H1 (cell line): ENCODE results near the gene DIP2C. TPM values are rescaled to one million over a fixed set of nuclear protein-coding genes. Genes with fewer than 3 reads are reported as not detected.

Experiments used
- CTCF ChIA-PET: fragments of 300-600 bp; sonication (Branson Sonifier 250); formaldehyde crosslinking; loops from one replicate; lab custom pipeline; 2021; ENCODE audit not compliant: partially characterized antibody; lab: Charles Lee
- POLR2A ChIA-PET: fragments of 300-600 bp; sonication (Branson Sonifier 250); formaldehyde crosslinking; loops from one replicate; lab custom pipeline; 2021; ENCODE audit warnings: inconsistent platforms; ENCODE audit not compliant: partially characterized antibody; lab: Charles Lee
- DNase-seq, 2 experiments: peaks; one replicate each; pipeline versions ENCODE4 v3.0.0 to v3.0.0-alpha.2; 2010 to 2022; ENCODE audit warnings: low spot score in 2 of 2, low read depth in 1 of 2, mixed read lengths in 1 of 2
- FAIRE-seq: peaks from 2 replicates; lab custom pipeline; 2011; peaks lifted over from hg19 to GRCh38; lab: Jason Lieb, UNC
- H2AFZ ChIP-seq: 2 replicates; pipeline ENCODE4 v1.8.1; 2012; ENCODE audit warnings: low read length, inconsistent platforms
- H2AK5ac ChIP-seq: 2 replicates; pipeline ENCODE4 v1.6.1; 2013; ENCODE audit warnings: low read depth, low read length
- H2BK120ac ChIP-seq: replicated peaks from 2 replicates; pipeline ENCODE3; 2013; ENCODE audit warnings: low read depth, low read length, inconsistent platforms
- H2BK12ac ChIP-seq: 2 replicates; pipeline ENCODE4 v1.6.1; 2013; ENCODE audit warnings: low read depth, low read length
- H2BK15ac ChIP-seq: 2 replicates; pipeline ENCODE4 v1.6.1; 2013; ENCODE audit warnings: low read length
- H2BK20ac ChIP-seq: 2 replicates; pipeline ENCODE4 v1.6.1; 2013; ENCODE audit warnings: low read length
- H2BK5ac ChIP-seq: 2 replicates; pipeline ENCODE4 v1.6.1; 2013; ENCODE audit warnings: low read depth, low read length
- H3K14ac ChIP-seq: 2 replicates; pipeline ENCODE4 v1.6.1; 2013; ENCODE audit warnings: inconsistent platforms; ENCODE audit not compliant: insufficient read length
- H3K18ac ChIP-seq: 2 replicates; pipeline ENCODE4 v1.6.1; 2013; ENCODE audit warnings: low read length; ENCODE audit errors: extremely low read depth
- H3K23ac ChIP-seq: 2 replicates; pipeline ENCODE4 v1.6.1; 2013; ENCODE audit warnings: inconsistent platforms; ENCODE audit not compliant: insufficient read length
- H3K23me2 ChIP-seq: 2 replicates; pipeline ENCODE4 v1.6.1; 2013; ENCODE audit warnings: low read depth, low read length
- H3K27ac ChIP-seq: 2 replicates; pipeline ENCODE4 v1.6.1; 2011; ENCODE audit warnings: low read depth, low read length, inconsistent platforms
- H3K27me3 ChIP-seq, 4 experiments: replicated peaks in 1 of 4; 1 replicate in 1 of 4; 2 replicates in 3 of 4; pipeline versions ENCODE4 v1.6.1 to v1.8.1; 2011 to 2013; ENCODE audit warnings: low read length in 3 of 4, mild to moderate bottlenecking in 3 of 4, inconsistent platforms in 2 of 4, mixed read lengths in 2 of 4, moderate library complexity in 1 of 4; ENCODE audit not compliant: control insufficient read depth in 3 of 4, insufficient read depth in 3 of 4; ENCODE audit errors: extremely low read depth in 1 of 4
- H3K36me3 ChIP-seq, 4 experiments: 2 replicates each; pipeline versions ENCODE4 v1.6.1 to v1.8.1; 2011 to 2013; ENCODE audit warnings: mild to moderate bottlenecking in 4 of 4, low read length in 3 of 4, moderate library complexity in 2 of 4, control low read depth in 1 of 4, inconsistent platforms in 1 of 4; ENCODE audit not compliant: insufficient read depth in 4 of 4, control insufficient read depth in 2 of 4
- H3K4ac ChIP-seq: replicated peaks from 2 replicates; pipeline ENCODE3; 2013; ENCODE audit warnings: low read length, low read depth, mixed read lengths, inconsistent platforms; ENCODE audit not compliant: insufficient read length
- H3K4me1 ChIP-seq, 4 experiments: replicated peaks in 1 of 4; 1 replicate in 1 of 4; 2 replicates in 3 of 4; pipeline versions ENCODE4 v1.6.1 to v1.8.1; 2011 to 2013; ENCODE audit warnings: low read length in 3 of 4, inconsistent platforms in 2 of 4, mixed read lengths in 1 of 4; ENCODE audit not compliant: insufficient read depth in 4 of 4, control insufficient read depth in 3 of 4
- H3K4me2 ChIP-seq, 2 experiments: 2 replicates each; pipeline versions ENCODE4 v1.6.1 to v1.8.1; 2011 to 2013; ENCODE audit warnings: low read depth in 2 of 2, low read length in 2 of 2, control low read depth in 1 of 2, inconsistent platforms in 1 of 2, mild to moderate bottlenecking in 1 of 2; ENCODE audit not compliant: insufficient read depth in 1 of 2
- H3K4me3 ChIP-seq, 4 experiments: fragments of 200-600, 300-600 bp in 1 of 4; sonication (generic), shearing (Covaris generic), sonication (Bioruptor Twin) in 1 of 4; 2 replicates each; pipeline versions ENCODE4 v1.5.1 to v1.8.1; 2011 to 2016; ENCODE audit warnings: low read length in 4 of 4, low read depth in 3 of 4, control low read depth in 2 of 4, inconsistent platforms in 2 of 4, mild to moderate bottlenecking in 2 of 4, mixed read lengths in 1 of 4, moderate library complexity in 1 of 4; ENCODE audit not compliant: insufficient read depth in 2 of 4; ENCODE audit errors: extremely low read depth in 1 of 4
- H3K56ac ChIP-seq: replicated peaks from 2 replicates; pipeline ENCODE3; 2013; ENCODE audit warnings: low read depth, mild to moderate bottlenecking, mixed read lengths, low read length, inconsistent platforms; ENCODE audit not compliant: insufficient read length
- H3K79me1 ChIP-seq: 2 replicates; pipeline ENCODE4 v1.6.1; 2013; ENCODE audit warnings: low read depth, low read length, control low read depth
- H3K79me2 ChIP-seq, 2 experiments: 2 replicates each; pipeline versions ENCODE4 v1.6.1 to v1.8.1; 2012 to 2013; ENCODE audit warnings: low read length in 2 of 2, mild to moderate bottlenecking in 2 of 2, inconsistent platforms in 1 of 2; ENCODE audit not compliant: insufficient read depth in 2 of 2, control insufficient read depth in 1 of 2
- H3K9ac ChIP-seq, 4 experiments: replicated peaks in 1 of 4; 1 replicate in 1 of 4; 2 replicates in 3 of 4; pipeline versions ENCODE4 v1.6.1 to v1.8.1; 2011 to 2013; ENCODE audit warnings: low read depth in 3 of 4, low read length in 3 of 4, control low read depth in 2 of 4, mild to moderate bottlenecking in 2 of 4, moderate library complexity in 2 of 4, inconsistent platforms in 1 of 4; ENCODE audit errors: extremely low read depth in 1 of 4
- H3K9me3 ChIP-seq, 2 experiments: 2 replicates each; pipeline versions ENCODE4 v1.6.1 to v1.8.1; 2012 to 2013; ENCODE audit warnings: mild to moderate bottlenecking in 2 of 2, moderate library complexity in 2 of 2, control low read depth in 1 of 2, inconsistent platforms in 1 of 2, low read depth in 1 of 2, low read length in 1 of 2, mixed read lengths in 1 of 2; ENCODE audit not compliant: insufficient read depth in 2 of 2
- H4K20me1 ChIP-seq, 2 experiments: replicated peaks in 1 of 2; 2 replicates each; pipeline versions ENCODE3 to v1.8.1; 2011 to 2013; ENCODE audit warnings: inconsistent platforms in 2 of 2, low read length in 2 of 2, mild to moderate bottlenecking in 1 of 2; ENCODE audit not compliant: insufficient read depth in 2 of 2, control insufficient read depth in 1 of 2
- H4K5ac ChIP-seq: 2 replicates; pipeline ENCODE4 v1.6.1; 2013; ENCODE audit warnings: low read length, low read depth, mixed read lengths, inconsistent platforms; ENCODE audit not compliant: insufficient read length
- H4K8ac ChIP-seq: 2 replicates; pipeline ENCODE4 v1.8.0; 2013; ENCODE audit warnings: mild to moderate bottlenecking, moderate library complexity, low read length, inconsistent platforms; ENCODE audit not compliant: insufficient read depth; ENCODE audit errors: extremely low read depth
- H4K91ac ChIP-seq: replicated peaks from 2 replicates; pipeline ENCODE3; 2013; ENCODE audit warnings: low read length, mixed read lengths, inconsistent platforms; ENCODE audit not compliant: insufficient read length
- KDM4A ChIP-seq: IDR thresholded peaks from one replicate; pipeline ENCODE4 v1.7.1; 2012; ENCODE audit warnings: low read depth, mild to moderate bottlenecking, moderate library complexity, low read length, inconsistent platforms; ENCODE audit not compliant: severe bottlenecking
- POU5F1 ChIP-seq: IDR thresholded peaks from 2 replicates; pipeline ENCODE4 v1.6.1; 2011; ENCODE audit warnings: low read depth, mild to moderate bottlenecking, low read length, moderate library complexity
- WGBS, 2 experiments: shearing (Covaris generic) in 1 of 2; methylation state at CpG; one replicate each; pipeline versions ENCODE4 v1.1.6 to v1.1.7; 2013 to 2015; ENCODE audit warnings: low lambda C conversion rate in 2 of 2, mixed read lengths in 2 of 2, inconsistent platforms in 1 of 2, low coverage in 1 of 2, missing lambda C conversion rate in 1 of 2; ENCODE audit not compliant: insufficient replicate concordance in 2 of 2, insufficient coverage in 1 of 2, insufficient read length in 1 of 2; ENCODE audit errors: extremely low coverage in 1 of 2, missing lambda C conversion rate in 1 of 2; 5-methylcytosine and 5-hydroxymethylcytosine counted together
- polyA plus RNA-seq, 7 experiments: library from polyadenylated mRNA; depleted of rRNA in 3 of 7; stranded (reverse) in 5 of 7; unstranded in 2 of 7; fragments of >200 nt in 5 of 7; fragments of 200-250 nt in 2 of 7; gene quantifications; 1 replicate in 5 of 7; 2 replicates in 1 of 7; 4 replicates in 1 of 7; pipeline versions ENCODE4 v1.2.1 to v1.2.3, GENCODE V29; 2011 to 2013; ENCODE audit warnings: missing spikeins in 2 of 7, mixed read lengths in 2 of 7
- total RNA-seq: library from RNA; stranded (reverse); fragmentation: NEBNext Ultra II Directional; extraction: Animal tissue kit (Norgen Biotek cat#: 25700); gene quantifications from 2 replicates; pipeline ENCODE4 v1.2.1, GENCODE V29; 2021

Gene DIP2C
- total and polyA plus RNA-seq, 2 of the 8 experiments (the other 6 are each of a cell fraction or from before 2014, with no cell fraction given) = 3.8 to 9.3 TPM

- H3K14ac ChIP-seq = no peak overlapping the region
- no peak overlapping the region for H2AK5ac ChIP-seq
- FAIRE-seq = no peak
- peaks cover 17% of the 10 kb centered on the region for H3K79me1 ChIP-seq
- POLR2A ChIA-PET = no interaction called here
- no peak overlapping the region for H2AFZ ChIP-seq
- H3K56ac ChIP-seq = no peak overlapping the region
- H4K91ac ChIP-seq = no peak overlapping the region
- peaks cover 8 to 16% of the 10 kb centered on the region in 2 experiments for H3K79me2 ChIP-seq
- CTCF ChIA-PET = interaction anchor here (1.6 to 1.9 kb wide), 2 partner anchors 135 to 238 kb away, joined by 4 to 5 read pairs; no protein-coding TSS in a partner anchor
- no peak overlapping the region for H3K4ac ChIP-seq
- no peak overlapping the region for H2BK12ac ChIP-seq
- no peaks in the 10 kb centered on the region for H3K9me3 ChIP-seq
- H3K36me3 ChIP-seq = no peaks in the 10 kb centered on the region
- no peaks in the 10 kb centered on the region for H3K27me3 ChIP-seq
- no peak overlapping the region for H2BK120ac ChIP-seq
- no peak overlapping the region for H3K4me3 ChIP-seq
- H3K23ac ChIP-seq = no peak overlapping the region
- H2BK15ac ChIP-seq = no peak overlapping the region
- peak overlapping the region; percentile 4; the same call in 1 of the 2 replicates for H2BK5ac ChIP-seq
- H3K27ac ChIP-seq = no peak overlapping the region
- H3K18ac ChIP-seq = no peak overlapping the region
- no peak overlapping the region for H4K5ac ChIP-seq
- H3K9ac ChIP-seq = no peak overlapping the region
- no peak overlapping the region for H2BK20ac ChIP-seq
- no peak overlapping the region for H3K4me2 ChIP-seq
- 82% methylated on average over 13 of the region's 13 CpGs; no CpG with 5 or more reads in 1 of the 2 experiments for WGBS, 2 experiments
- no peaks in the 10 kb centered on the region for H3K23me2 ChIP-seq
- no peak overlapping the region for H4K8ac ChIP-seq
- H3K4me1 ChIP-seq = no peaks in the 10 kb centered on the region; a peak in 3 of 7 replicates
- peak in 1 of 2 experiments; percentile 36 for DNase-seq
- H4K20me1 ChIP-seq = peaks cover 6 to 22% of the 10 kb centered on the region in 2 experiments
- TF ChIP-seq KDM4A (no peak), POU5F1 (no peak)
Observed at GRCh38 chr10:653991-654646, 35.3 kb downstream of the DIP2C start.
